H9 (cell line): ENCODE data around the gene CCT7. TPM values are rescaled to one million over a fixed set of nuclear protein-coding genes. Genes with fewer than 3 reads are reported as not detected.

Source experiments
- DNase-seq: peaks from one replicate; pipeline ENCODE4 v3.0.0-alpha.2; 2017
- H2AFZ ChIP-seq: one replicate; pipeline ENCODE4 v1.6.1; 2013; ENCODE audit warnings: mild to moderate bottlenecking, low read length, control low read depth, moderate library complexity
- H2AK5ac ChIP-seq: 2 replicates; pipeline ENCODE4 v1.6.1; 2013; ENCODE audit warnings: low read length, control low read depth, mixed read lengths; ENCODE audit not compliant: insufficient read length
- H2BK120ac ChIP-seq: one replicate; pipeline ENCODE4 v1.6.1; 2013; ENCODE audit warnings: low read depth, mild to moderate bottlenecking, low read length, control low read depth, inconsistent platforms; ENCODE audit not compliant: poor library complexity, severe bottlenecking
- H2BK12ac ChIP-seq: 2 replicates; pipeline ENCODE4 v1.6.1; 2013; ENCODE audit warnings: low read length, control low read depth, mixed read lengths, low read depth; ENCODE audit not compliant: insufficient read length
- H2BK15ac ChIP-seq: 2 replicates; pipeline ENCODE4 v1.6.1; 2013; ENCODE audit warnings: low read depth, low read length, control low read depth
- H2BK20ac ChIP-seq: one replicate; pipeline ENCODE4 v1.6.1; 2013; ENCODE audit warnings: low read depth, mild to moderate bottlenecking, low read length, control low read depth, inconsistent platforms; ENCODE audit not compliant: poor library complexity, severe bottlenecking
- H2BK5ac ChIP-seq: 2 replicates; pipeline ENCODE4 v1.6.1; 2013; ENCODE audit warnings: low read length, control low read depth, mixed read lengths; ENCODE audit not compliant: insufficient read length
- H3K14ac ChIP-seq: 2 replicates; pipeline ENCODE4 v1.6.1; 2013; ENCODE audit warnings: low read length, control low read depth; ENCODE audit not compliant: insufficient read depth
- H3K18ac ChIP-seq: 2 replicates; pipeline ENCODE4 v1.6.1; 2013; ENCODE audit warnings: low read depth, mild to moderate bottlenecking, mixed read lengths, low read length, control low read depth; ENCODE audit not compliant: insufficient read length
- H3K23ac ChIP-seq: 2 replicates; pipeline ENCODE4 v1.6.1; 2013; ENCODE audit warnings: low read length, control low read depth, mixed read lengths, low read depth; ENCODE audit not compliant: insufficient read length
- H3K23me2 ChIP-seq: 2 replicates; pipeline ENCODE4 v1.6.1; 2013; ENCODE audit warnings: low read depth, mild to moderate bottlenecking, mixed read lengths, low read length, control low read depth; ENCODE audit not compliant: insufficient read length, poor library complexity, severe bottlenecking
- H3K27ac ChIP-seq: 2 replicates; pipeline ENCODE4 v1.5.1; 2013; ENCODE audit warnings: low read length, control low read depth, mixed read lengths, low read depth; ENCODE audit not compliant: insufficient read length
- H3K27me3 ChIP-seq: 2 replicates; pipeline ENCODE4 v1.6.1; 2013; ENCODE audit warnings: low read length, control low read depth, inconsistent platforms; ENCODE audit not compliant: insufficient read depth
- H3K4ac ChIP-seq: 2 replicates; pipeline ENCODE4 v1.6.1; 2013; ENCODE audit warnings: low read depth, mild to moderate bottlenecking, control low read depth, inconsistent platforms, low read length, moderate library complexity
- H3K4me1 ChIP-seq: 2 replicates; pipeline ENCODE4 v1.6.1; 2013; ENCODE audit warnings: low read length, control low read depth, inconsistent platforms; ENCODE audit not compliant: insufficient read depth
- H3K4me2 ChIP-seq: 2 replicates; pipeline ENCODE4 v1.6.1; 2013; ENCODE audit warnings: low read length, control low read depth, mixed read lengths; ENCODE audit not compliant: insufficient read length, insufficient read depth
- H3K56ac ChIP-seq: 2 replicates; pipeline ENCODE4 v1.6.1; 2013; ENCODE audit warnings: low read depth, mild to moderate bottlenecking, mixed read lengths, low read length, control low read depth; ENCODE audit not compliant: insufficient read length
- H3K79me1 ChIP-seq: 2 replicates; pipeline ENCODE4 v1.6.1; 2013; ENCODE audit warnings: low read depth, mild to moderate bottlenecking, moderate library complexity, low read length, control low read depth, inconsistent platforms; ENCODE audit not compliant: insufficient read depth, poor library complexity, severe bottlenecking
- H3K79me2 ChIP-seq: 2 replicates; pipeline ENCODE4 v1.6.1; 2013; ENCODE audit warnings: low read length, control low read depth, inconsistent platforms; ENCODE audit not compliant: insufficient read depth
- H3K9ac ChIP-seq: 2 replicates; pipeline ENCODE4 v1.6.1; 2013; ENCODE audit warnings: low read length, control low read depth, mixed read lengths; ENCODE audit not compliant: insufficient read length; ENCODE audit errors: extremely low read depth
- H3K9me3 ChIP-seq: one replicate; pipeline ENCODE4 v1.6.1; 2013; ENCODE audit warnings: low read depth, low read length, inconsistent platforms; ENCODE audit not compliant: control insufficient read depth
- H3T11ph ChIP-seq: one replicate; pipeline ENCODE4 v1.6.1; 2013; ENCODE audit warnings: mild to moderate bottlenecking, low read length, control low read depth, inconsistent platforms
- H4K20me1 ChIP-seq: one replicate; pipeline ENCODE4 v1.6.1; 2013; ENCODE audit not compliant: control insufficient read depth, insufficient read length, insufficient read depth
- H4K5ac ChIP-seq: 2 replicates; pipeline ENCODE4 v1.6.1; 2013; ENCODE audit warnings: low read depth, mild to moderate bottlenecking, mixed read lengths, low read length, control low read depth; ENCODE audit not compliant: insufficient read length
- H4K8ac ChIP-seq: replicated peaks from 2 replicates; pipeline ENCODE4 v1.6.1; 2013; ENCODE audit warnings: low read length, control low read depth, mixed read lengths, low read depth; ENCODE audit not compliant: insufficient read length
- H4K91ac ChIP-seq: 2 replicates; pipeline ENCODE4 v1.6.1; 2013; ENCODE audit warnings: low read depth, mild to moderate bottlenecking, moderate library complexity, mixed read lengths, low read length, control low read depth; ENCODE audit not compliant: insufficient read length
- H3K27ac Mint-ChIP-seq, 3 experiments: 2 replicates in 2 of 3; 3 replicates in 1 of 3; pipeline ENCODE4 v1.8.0; 2020 to 2021; ENCODE audit warnings: mixed read lengths in 3 of 3, mild to moderate bottlenecking in 1 of 3, moderate library complexity in 1 of 3
- H3K27me3 Mint-ChIP-seq: 2 replicates; pipeline ENCODE4 v1.8.0; 2021; ENCODE audit warnings: low read depth, mild to moderate bottlenecking, moderate library complexity, mixed read lengths
- H3K36me3 Mint-ChIP-seq, 3 experiments: 2 replicates in 2 of 3; 3 replicates in 1 of 3; pipeline ENCODE4 v1.8.0; 2020 to 2021; ENCODE audit warnings: low read depth in 3 of 3, mixed read lengths in 3 of 3; ENCODE audit not compliant: insufficient read depth in 1 of 3
- H3K4me1 Mint-ChIP-seq, 2 experiments: 2 replicates each; pipeline ENCODE4 v1.8.0; 2020; ENCODE audit warnings: mixed read lengths in 2 of 2
- H3K4me3 Mint-ChIP-seq, 2 experiments: 2 replicates in 1 of 2; 3 replicates in 1 of 2; pipeline ENCODE4 v1.8.0; 2020 to 2021; ENCODE audit warnings: mild to moderate bottlenecking in 2 of 2, mixed read lengths in 2 of 2, moderate library complexity in 1 of 2
- H3K9me3 Mint-ChIP-seq, 2 experiments: 2 replicates in 1 of 2; 3 replicates in 1 of 2; pipeline ENCODE4 v1.8.0; 2020; ENCODE audit warnings: mild to moderate bottlenecking in 2 of 2, mixed read lengths in 2 of 2, moderate library complexity in 1 of 2
- WGBS: extraction: QIAGEN DNeasy Blood & Tissue Kit; methylation state at CpG from one replicate; pipeline ENCODE4 v1.1.7; 2013; ENCODE audit warnings: missing lambda C conversion rate, low lambda C conversion rate, mixed read lengths; ENCODE audit not compliant: insufficient read length; ENCODE audit errors: extremely low coverage; 5-methylcytosine and 5-hydroxymethylcytosine counted together
- long read RNA-seq: library from polyadenylated mRNA; unstranded; transcript quantifications from one replicate; pipeline ENCODE4 v2.0.0, GENCODE V29; 2020
- total RNA-seq: library from RNA; stranded (reverse); gene quantifications from 2 replicates; pipeline ENCODE4 v1.2.1, GENCODE V29; 2021
- TF ChIP-seq, protein P1 (sequence below): fragments of 200-600 bp; sonication (generic); conservative IDR thresholded peaks from 3 replicates; pipeline ENCODE4 v1.8.0; 2021; ENCODE audit warnings: antibody characterized with exemption, mild to moderate bottlenecking

Gene CCT7
- 500 and 529 TPM in 2 replicates for total RNA-seq
- long read RNA-seq, transcript CCT7-201 (12 exons, 1,916 nt): major isoform, 4,033 of 4,253 reads
- long read RNA-seq, transcript CCT7-202 (7 exons, 1,234 nt): minor isoform, 14 of 4,253 reads
- long read RNA-seq, partial matches to known transcripts: 64 of 4,253 reads
- long read RNA-seq, other reads (novel, unspliced or antisense): 136 of 4,253 reads

DNA sequence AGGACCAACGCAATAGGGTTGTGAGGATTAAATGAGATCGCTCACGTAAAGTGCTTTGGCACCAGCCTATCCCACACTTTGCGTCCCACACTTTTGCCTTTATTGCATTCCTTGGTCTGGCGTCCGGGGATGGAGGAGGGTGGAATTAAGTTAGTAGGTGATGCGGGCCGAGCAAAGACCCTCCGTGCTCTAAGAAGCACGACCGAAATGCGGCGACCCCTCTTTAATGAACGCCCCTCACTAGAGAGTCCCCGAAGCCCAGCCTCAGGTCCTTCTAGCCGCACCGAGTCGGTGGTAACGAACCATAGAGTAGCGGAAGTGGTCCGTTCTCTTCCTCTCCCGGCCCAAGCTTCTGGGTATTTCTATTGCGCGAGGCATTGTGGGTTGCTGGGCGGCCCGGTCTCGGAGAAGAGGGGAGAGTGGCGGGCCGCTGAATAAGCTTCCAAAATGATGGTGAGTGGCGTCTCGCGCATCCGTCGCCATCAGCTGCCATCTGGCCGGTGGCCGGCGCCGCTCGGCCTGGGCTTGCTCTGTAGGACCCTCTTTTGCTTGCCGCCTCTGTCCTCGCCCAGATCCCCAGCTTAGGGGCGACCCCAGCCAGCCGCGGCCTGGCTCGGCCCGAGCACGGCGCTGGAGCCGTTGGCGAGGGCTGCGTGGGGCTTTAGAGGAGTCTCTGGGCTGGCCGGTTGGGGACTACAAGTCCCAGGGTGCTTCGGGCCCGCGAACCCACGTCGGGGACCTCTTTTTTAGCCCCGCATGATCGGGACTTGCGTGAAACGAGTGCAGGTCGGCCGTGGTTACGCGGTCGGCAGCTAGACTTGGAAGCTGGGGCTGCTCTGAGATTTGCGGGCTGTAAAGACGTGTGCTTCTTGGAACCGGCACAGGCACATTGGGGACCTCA is at the start of gene CCT7:
TSS of gene CCT7 (plus strand) at position 377 of the 901 bp plus-strand sequence. CDS start at position 448, 71 bp downstream.
- no peak within 1 kb of the TSS for H2BK120ac ChIP-seq
- peak within 1 kb of the TSS; percentile 11 for H2AFZ ChIP-seq
- Mint-ChIP-seq H3K4me1 (peaks cover 34 to 35% of the 10 kb centered on the region in 2 experiments), H3K36me3 (peaks cover 6 to 24% (median 12%) of the 10 kb centered on the region in 3 experiments), H3K4me3 (peak within 1 kb of the TSS; percentile 97 to 99), H3K27me3 (no peaks in the 10 kb centered on the region; the same call in 1 of the 2 replicates), H3K9me3 (no peaks in the 10 kb centered on the region), H3K27ac (peak within 1 kb of the TSS; percentile 91 to 96 (median 95))
- H3K4ac ChIP-seq: no peak within 1 kb of the TSS; the same call in 1 of the 2 replicates
- H2BK20ac ChIP-seq: no peak within 1 kb of the TSS
- H3K4me1 ChIP-seq: peaks cover 8% of the 10 kb centered on the region; the same call in 1 of the 2 replicates
- peaks cover 14% of the 10 kb centered on the region for H3K23me2 ChIP-seq
- WGBS: no CpG with 5 or more reads among the region's 69 CpGs
- H4K20me1 ChIP-seq: no peaks in the 10 kb centered on the region
- no peak within 1 kb of the TSS for H3K27ac ChIP-seq
- TF ChIP-seq, protein P1, sequence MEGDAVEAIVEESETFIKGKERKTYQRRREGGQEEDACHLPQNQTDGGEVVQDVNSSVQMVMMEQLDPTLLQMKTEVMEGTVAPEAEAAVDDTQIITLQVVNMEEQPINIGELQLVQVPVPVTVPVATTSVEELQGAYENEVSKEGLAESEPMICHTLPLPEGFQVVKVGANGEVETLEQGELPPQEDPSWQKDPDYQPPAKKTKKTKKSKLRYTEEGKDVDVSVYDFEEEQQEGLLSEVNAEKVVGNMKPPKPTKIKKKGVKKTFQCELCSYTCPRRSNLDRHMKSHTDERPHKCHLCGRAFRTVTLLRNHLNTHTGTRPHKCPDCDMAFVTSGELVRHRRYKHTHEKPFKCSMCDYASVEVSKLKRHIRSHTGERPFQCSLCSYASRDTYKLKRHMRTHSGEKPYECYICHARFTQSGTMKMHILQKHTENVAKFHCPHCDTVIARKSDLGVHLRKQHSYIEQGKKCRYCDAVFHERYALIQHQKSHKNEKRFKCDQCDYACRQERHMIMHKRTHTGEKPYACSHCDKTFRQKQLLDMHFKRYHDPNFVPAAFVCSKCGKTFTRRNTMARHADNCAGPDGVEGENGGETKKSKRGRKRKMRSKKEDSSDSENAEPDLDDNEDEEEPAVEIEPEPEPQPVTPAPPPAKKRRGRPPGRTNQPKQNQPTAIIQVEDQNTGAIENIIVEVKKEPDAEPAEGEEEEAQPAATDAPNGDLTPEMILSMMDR: no peak
- DNase-seq: peak; percentile 89
- no peak within 1 kb of the TSS for H4K5ac ChIP-seq
- peak within 1 kb of the TSS; percentile 96 for H3K4me2 ChIP-seq
- H3K79me2 ChIP-seq: peaks cover 38% of the 10 kb centered on the region
- H3T11ph ChIP-seq: no peak within 1 kb of the TSS
- H2BK12ac ChIP-seq: no peak within 1 kb of the TSS
- peak within 1 kb of the TSS; percentile 86 for H3K18ac ChIP-seq
- H3K14ac ChIP-seq: peak within 1 kb of the TSS; percentile 83
- H3K9me3 ChIP-seq: no peaks in the 10 kb centered on the region
- H2AK5ac ChIP-seq: no peak within 1 kb of the TSS
- peak within 1 kb of the TSS; percentile 94 for H3K9ac ChIP-seq
- H3K27me3 ChIP-seq: no peaks in the 10 kb centered on the region
- no peak within 1 kb of the TSS for H3K56ac ChIP-seq
- no peak within 1 kb of the TSS for H4K91ac ChIP-seq
- no peak within 1 kb of the TSS for H3K23ac ChIP-seq
- no peak within 1 kb of the TSS for H4K8ac ChIP-seq
- no peaks in the 10 kb centered on the region for H3K79me1 ChIP-seq
- no peak within 1 kb of the TSS for H2BK15ac ChIP-seq
- no peak within 1 kb of the TSS for H2BK5ac ChIP-seq
